Activated CD8-positive, alpha-beta memory T cell treated with anti-CD3 and anti-CD28 coated beads, Interleukin-2, amount 50 U/mL, for 48 hours (primary cell): ENCODE results near the gene PPP2R2B.
"Not testable (repeated sequence)": the region's sequence is repeated elsewhere in the genome, so short reads cannot be mapped to it uniquely, and the experiment has no call there.

Source experiments
- DNase-seq: peaks from one replicate; pipeline ENCODE4 v3.0.0-alpha.2; 2020

Gene PPP2R2B

DNA sequence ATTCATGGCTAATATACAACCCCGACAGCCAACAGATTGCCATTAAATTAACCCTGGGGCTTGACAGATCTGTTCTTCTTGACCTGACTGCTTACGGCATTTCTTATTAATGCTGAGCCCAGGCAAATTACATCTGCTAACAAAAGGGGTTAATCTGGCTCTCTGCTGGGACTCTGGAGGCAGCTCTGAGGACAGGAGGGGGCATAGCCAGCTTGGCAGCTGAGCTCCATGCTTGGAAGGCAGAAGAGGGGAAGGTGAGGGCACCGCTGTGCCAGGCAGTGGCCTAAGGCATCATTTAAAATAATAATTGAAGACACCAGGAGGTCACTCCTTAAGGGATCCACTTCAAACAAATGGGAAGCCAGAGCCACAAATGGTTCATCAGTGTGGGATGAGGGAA is 236.6 kb downstream of the PPP2R2B start:
- no peak for DNase-seq

DNA sequence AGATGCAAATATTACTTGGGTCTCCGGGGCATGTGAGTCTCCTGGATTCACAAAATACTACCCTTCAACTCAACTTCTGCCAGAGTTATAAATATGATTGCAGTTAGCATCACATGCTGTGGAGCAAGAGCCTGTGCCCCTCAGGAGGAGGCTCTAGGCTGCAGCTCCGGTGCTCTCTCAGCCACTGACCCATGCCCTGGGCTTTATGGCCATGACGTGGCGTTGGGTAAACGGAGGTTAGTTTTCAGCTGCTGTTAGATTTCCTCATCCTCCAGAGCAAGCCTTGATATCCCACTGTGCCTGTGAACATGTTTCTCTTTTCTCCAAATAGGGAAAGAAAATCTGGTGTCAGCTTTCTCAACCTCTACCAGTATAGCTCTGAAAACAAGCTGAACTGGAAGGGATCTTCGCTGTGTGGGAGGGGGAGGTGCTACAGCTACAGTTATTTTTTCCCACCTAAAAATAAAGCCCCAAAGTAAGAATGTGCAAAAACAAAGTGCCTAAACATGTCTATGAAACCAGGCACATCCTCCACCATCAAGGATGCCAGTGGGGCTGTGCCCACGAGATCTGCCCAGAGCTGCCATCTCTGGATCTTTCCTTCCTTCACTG is 238.2 kb downstream of the PPP2R2B start:
- DNase-seq = no peak

DNA sequence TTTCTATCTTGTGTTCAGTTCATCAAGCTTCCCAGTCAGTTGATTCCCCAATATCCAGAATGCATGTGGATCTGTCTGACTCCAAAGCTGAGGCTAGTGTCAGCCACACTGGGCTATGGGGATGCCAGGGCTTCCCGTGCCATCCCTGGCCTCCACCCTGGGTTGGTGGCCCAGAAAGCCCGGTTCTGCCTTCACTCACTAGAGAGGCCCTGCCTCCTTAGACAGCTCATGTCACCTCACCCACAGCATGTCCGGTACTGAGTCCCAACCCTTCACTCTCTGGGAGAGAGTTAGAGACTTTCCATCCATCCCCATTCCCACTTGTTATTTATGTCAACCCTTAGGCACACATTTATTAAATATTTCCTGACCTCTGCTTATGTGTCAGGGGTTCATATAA is 243.1 kb downstream of the PPP2R2B start:
- no peak for DNase-seq

DNA sequence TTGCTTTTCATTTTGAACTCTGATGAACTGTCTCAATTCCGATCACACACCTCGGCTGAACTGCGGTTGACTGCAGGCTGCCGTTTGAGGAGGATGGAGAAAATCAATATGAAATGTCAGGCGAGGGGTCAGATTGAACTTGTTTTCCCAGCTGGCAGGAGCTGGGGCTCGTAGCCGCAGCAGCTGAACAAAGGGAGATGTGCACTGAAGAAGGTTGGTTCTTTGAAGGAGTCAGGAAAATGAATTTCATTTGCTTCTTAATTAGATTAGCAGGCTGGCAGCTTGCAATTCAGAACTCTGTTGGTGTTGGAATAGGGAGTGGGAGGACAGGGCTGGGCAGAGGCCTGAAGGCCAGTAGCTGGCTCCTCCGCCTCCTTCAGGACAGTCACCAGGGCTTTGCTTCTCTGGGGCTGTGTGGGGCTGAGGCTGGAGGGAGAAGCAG is 245.2 kb downstream of the PPP2R2B start:
- no peak for DNase-seq

DNA sequence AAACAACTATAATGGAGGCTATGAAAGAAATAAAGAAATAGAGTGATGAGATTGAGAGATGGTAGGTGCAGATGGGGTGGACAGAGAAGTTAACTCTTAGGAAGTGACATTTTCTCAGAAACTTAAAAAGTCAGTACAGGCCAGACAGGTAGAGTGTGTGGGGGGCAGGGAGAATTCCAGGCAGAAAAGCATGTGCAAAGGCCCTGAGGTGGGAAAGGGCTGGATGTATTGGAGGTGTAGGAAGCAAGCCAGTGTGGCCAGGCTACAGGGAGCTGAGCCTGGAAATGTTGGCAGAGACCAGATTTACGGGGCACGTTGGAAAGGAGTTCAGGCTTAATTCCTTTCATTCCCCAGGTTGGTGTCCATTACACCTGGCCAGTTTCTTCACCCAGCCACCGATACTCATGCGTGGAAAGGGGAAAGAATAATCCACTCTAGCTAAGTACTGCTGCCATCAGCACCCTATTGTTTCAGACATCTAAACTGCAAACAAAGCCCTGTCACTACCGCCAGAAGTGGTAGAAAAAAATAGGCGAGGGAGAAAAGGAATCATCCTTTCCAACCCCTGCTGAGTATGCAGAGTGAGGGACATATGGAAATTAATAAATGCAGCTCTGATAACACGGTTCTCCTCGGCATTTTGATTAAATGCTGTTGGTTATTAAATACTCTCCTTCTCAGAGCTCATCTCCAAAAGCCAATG is 245.8 kb downstream of the PPP2R2B start:
- no peak for DNase-seq

DNA sequence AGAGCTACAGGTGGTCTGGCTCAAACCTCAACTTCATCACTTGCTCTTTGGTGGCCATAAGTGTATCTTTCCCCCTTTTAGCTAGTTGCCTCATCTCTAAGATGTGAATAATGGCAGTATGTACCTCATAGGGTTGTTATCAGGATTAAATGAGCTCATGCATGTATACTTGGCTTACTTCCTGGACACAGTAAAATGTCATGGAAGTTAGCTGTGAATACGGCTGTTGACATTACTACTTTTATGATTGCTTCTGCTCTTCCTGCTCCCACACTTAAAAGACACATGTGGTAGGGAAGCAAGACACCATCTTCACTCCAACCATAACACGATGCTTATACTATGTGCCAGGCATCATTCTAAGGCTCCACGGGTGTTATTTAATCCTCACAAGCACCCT is 248.1 kb downstream of the PPP2R2B start:
- DNase-seq = no peak

DNA sequence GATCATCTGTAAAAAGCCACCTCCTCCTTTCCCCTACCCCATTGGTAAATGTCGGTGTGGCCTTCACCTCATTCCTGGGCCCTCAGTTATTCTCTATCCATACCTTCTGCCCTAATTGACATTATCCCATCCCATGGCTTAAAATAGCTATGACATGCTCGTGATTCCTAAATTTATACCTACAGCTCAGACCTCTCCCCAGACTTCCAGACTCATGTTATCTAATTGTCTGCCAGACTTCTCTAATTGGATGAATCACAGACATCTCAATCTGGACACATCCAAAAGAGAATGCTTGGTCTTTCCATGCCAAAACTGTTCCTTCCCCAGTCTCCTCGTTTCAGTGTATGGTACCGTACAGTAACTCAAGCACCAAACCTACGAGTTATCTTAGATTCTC is 249.6 kb downstream of the PPP2R2B start:
- no peak for DNase-seq

DNA sequence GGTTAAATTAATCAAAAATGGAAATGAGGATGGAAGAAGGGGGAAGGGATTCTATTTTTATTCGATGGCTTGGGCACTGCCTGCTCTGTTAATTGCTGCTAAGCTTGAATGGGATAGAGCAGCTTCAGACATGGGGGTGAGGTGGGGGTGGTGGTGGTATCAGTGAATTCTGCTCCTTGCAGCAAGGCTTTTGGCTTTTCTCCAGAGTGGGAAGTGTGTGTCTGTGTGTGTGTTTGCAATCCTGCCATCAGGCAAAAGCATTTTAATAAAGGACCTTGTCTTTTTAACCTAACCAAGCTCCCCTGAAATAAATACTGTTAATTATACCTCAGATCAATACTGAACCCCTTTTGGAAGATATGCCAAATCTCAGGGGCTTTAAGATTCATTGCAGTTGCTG is 251.6 kb downstream of the PPP2R2B start:
- no peak for DNase-seq

DNA sequence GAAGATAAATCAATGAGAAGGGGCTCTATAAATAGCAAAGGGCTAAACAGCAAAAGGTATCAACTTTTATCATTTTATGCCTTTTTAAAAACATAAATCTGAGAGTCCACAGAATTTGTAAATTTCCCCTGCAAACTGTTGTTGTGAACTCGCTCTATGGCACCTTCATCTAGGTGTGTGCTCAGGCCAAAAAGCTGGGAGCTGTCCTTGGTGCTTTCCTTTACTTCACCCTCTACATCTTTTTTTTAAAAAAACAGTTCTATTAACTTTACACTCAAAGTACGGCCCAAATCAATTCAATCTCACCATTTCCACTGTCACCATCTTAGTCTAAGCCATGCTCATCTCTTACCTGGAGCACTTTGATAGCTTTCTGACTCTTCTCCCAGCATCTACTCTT is 254.4 kb downstream of the PPP2R2B start:
- no peak for DNase-seq

DNA sequence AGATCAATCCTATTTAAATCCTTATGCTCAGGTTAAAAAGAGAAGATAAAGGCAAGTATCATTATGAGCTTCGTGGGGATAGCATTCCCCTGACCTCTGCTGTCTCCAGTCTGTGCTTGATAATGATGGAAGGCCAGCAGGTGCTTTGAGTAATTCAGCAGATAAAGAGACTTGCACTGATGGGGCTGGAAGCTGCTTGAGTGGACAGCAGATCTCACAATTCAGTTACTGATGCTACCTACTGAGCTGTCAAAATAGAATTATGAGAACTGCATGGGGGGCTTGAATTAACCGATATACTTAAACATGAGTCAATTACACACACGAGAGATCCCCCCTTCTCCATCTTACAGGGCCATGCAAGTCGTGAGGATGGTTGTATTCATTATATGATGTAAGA is 254.9 kb downstream of the PPP2R2B start:
- DNase-seq = no peak

DNA sequence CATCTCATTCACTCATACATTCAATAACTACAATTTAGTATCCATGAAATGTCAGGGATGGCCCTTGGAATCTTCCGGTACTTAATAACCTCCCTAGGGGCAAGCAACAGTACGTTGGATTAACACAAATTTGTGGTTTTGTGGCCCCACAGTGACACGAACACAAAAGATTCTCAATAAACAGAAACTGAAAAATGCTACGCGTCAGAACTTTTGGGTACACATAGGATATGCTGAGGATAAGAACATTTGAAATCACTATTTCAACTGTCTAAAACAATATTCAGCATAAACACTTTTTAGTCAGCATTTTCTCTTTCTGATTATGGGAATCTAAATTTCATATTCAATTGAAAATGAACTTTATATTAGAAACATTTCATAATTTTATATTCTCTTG is 255.5 kb downstream of the PPP2R2B start:
- DNase-seq = no peak

DNA sequence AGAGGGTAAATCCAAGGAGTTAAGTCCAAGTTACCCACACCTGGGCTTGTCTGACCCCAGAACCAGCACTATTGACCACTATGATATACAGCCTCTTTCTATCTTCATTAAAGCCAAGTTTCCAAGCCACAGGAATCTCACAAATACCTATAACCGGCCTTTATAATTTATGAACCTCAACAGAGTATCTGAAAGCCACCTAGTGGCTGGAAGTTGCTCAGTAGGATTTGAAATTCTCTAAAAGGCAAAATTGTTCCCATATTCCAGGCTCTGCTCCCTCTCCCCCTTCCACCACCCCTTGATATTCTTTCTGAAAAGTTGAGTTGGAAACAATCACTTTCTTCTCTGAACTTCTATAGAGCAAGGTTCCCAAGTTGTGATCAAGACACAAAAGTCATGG is 256.2 kb downstream of the PPP2R2B start:
- no peak for DNase-seq

DNA sequence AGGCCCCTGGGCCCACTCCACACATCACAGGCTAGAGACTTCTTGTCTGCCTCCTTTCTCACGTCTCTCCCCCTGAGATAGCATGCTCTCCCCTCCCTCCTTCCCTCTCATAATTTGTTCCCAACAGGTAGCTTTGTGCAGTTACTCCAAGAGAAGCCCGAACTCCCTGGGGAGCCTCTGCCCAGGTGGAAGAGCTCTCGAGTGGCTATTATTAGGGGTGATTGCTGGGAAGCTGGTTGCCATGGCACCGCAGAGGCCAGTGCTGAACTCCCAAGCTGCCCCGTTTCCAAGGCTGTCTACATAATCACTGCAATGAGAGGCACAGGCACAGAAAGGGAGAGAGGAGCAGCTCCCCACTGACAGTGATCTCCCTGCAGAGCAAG is 257.9 kb downstream of the PPP2R2B start:
- DNase-seq = no peak

DNA sequence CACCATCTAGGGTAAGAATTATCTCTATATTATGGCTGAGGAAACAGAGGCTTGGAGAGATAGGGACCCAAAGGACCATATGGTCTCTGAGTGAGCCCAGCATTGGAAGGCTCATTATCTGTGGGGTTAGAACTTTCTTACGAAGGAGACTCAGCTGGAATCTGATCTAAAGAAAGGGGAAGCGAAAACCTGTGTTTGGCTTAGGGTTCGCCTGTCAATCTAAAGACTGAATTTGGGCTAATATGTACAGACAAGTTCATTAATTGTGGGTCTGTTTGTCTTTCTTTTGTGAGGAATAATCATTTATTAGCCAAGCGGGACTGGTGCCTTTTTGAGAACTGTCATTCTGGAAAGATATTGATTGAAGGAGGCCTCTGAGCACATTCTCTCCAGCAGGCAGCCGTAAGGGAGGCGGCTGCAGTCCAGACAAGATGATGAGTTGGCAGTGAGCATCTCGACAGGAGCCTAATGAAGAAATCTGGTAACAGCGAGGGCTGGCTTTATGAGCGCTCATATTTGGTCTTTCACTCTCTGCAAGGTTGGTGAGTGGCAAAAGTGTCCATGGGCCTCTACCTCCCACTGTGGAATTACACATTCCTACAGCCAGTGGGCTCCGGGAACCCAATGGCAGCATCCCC is 258.4 kb downstream of the PPP2R2B start:
- DNase-seq = no peak

DNA sequence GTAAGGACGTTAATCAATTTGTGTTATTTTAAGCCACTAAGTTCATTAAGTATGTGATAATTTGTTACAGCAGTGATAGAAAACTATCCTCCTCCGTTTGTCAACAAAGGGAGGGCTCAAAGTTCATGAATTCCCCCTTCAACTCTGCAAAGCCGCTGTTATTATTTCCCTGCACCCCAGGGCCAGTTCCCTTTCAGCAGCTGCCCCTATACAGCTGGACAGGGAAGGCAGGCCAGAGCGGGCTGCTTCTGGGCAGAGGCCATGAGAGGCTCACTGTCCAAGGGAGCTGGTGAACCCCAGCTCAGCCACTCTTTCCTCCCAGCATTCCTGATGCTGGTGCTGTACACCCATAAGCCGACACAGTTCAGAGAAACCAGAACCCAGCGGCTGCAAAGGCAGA is 260.1 kb downstream of the PPP2R2B start:
- DNase-seq = no peak

DNA sequence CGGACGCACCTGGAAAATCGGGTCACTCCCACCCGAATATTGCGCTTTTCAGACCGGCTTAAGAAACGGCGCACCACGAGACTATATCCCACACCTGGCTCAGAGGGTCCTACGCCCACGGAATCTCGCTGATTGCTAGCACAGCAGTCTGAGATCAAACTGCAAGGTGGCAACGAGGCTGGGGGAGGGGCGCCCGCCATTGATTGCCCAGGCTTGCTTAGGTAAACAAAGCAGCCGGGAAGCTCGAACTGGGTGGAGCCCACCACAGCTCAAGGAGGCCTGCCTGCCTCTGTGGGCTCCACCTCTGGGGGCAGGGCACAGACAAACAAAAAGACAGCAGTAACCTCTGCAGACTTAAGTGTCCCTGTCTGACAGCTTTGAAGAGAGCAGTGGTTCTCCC is 268.8 kb downstream of the PPP2R2B start:
- not testable (repeated sequence) for DNase-seq

DNA sequence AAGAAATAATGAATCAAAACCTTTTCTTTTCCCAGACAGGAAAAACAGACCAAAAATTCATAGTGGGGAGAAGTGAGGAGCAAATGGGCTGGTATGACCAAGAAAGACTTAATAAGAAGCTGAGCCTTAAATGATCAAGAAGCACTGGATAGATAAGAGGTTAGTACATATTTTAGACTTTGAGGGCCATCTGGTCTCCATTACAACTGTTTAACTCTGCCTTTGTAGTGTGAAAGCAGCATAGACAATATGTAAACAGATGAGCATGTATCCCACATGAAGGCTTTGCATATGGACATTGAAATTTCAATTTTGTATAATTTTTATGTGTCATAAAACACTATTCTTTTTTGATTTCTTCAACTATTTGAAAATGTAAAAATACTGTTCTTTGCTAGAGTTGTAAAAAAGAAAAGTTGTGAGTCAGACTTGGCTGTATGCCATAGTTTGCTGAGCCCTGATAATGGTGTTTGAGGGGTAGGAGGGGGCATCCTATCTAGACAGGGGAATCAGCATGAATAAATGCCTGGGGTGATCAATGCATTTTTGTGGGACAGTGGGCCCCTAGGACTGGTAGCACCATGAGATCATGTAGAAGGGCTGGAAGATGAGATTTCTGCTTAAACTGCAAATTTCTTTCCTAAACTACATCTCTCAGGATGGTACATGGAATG is 270.8 kb downstream of the PPP2R2B start:
- no peak for DNase-seq

DNA sequence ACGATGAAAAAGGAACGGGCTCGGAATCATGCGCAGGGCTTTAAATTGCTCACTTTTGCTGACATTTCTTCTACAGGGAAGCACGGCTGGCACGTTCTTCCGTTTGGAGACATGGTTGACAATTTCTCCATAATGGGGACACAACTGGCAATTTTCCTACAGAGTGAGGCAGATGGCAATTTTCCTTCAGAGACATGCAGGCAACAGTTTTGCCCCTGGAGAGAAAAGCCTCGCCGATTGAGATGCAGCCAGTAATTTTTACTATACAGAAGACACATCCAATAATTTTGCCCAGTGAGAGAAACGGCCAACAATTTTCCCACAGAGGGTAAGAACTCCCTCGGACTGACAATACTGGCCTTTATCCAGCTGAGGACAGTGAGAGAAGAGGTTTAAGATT is 271.7 kb downstream of the PPP2R2B start:
- no peak for DNase-seq

DNA sequence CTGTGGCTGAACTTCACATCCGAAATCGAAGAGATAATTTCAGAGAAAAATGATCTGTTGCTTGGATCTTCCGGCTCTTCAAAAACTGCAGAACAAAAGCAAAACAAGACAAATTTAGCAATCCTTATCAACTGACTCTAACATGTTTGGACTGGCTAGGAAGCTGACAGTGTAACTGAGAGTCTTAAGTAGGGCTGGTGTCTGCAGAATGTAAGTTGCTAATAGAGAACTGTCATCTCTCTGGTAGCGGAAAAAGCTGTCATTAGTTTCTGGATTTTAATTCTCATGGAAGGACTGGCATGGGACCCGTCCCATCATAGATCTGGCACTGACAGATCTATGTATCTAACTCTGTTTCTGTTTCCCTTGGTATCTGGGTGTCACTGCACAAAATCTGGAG is 278.2 kb downstream of the PPP2R2B start:
- DNase-seq = no peak

DNA sequence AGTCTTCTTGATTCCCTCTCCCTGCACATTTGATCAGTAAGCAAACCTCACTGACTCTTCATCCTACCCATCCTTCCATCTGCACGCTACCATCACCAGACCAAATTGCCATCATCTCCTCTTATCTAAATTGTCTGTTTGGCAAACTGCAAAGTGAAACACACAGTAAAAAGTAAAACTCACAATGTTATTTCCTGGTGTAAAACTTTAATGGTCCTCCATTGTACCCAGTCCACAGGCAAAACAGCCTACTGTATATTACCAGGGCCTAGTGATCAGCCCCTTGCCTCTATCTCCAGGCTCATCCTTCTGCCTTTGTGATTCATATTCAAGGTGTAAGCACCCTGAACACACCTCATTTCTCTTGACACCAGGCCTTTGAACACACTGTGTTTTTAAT is 279.3 kb downstream of the PPP2R2B start:
- DNase-seq = no peak

DNA sequence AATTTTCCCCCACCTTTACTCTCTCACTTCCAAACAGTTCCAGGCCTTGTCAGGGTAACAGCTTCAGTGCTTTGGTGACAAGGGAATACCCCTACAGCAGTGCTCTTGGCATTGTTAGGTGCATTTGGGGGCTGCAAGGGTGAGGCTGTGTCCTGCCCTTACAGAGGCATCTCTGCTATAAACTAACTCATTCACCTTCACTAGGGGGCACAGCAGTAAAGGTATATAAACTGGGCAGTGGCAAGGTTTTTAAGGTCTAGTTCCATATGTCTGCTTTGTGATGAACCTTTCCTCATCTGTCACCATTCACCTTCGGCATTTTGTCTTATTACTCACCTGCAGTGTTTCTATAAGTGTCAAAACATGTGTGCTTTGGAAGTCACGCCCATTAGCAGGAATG is 283.5 kb downstream of the PPP2R2B start:
- no peak for DNase-seq

DNA sequence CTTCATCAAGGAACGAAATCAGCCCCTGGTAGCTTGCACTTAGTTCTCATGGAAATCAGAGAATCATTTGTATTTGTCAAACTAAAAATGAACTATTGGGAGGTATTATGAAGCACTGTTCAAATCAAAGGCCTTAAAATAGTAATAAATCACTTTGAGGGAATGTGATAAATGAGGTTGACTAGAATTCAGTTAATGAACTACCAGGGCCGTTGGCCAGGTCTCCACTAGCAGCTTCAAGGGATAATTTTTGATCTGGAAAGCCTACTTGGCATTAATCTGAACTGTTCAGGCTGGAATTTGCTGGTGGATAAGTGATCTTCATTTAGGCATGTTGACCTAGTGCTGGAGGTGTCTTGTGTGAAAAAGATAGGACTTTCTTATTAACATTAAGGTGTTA is 286.2 kb downstream of the PPP2R2B start:
- DNase-seq = no peak

DNA sequence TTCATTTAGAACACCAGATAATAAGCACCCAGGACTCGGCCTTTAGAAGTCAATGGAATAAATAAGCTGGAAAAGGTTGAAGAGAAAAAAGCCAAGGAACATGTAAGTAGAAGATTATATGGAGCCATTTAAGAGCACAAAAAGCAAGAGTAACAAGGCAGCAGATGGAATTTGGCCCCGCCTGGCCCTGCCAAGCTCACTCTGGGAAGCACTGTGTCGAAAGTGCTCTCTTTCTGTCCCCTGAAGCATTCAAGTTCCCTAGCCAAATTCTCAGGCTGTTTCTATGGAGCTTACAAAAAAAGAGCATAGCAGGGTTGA is 289.6 kb downstream of the PPP2R2B start:
- no peak for DNase-seq

DNA sequence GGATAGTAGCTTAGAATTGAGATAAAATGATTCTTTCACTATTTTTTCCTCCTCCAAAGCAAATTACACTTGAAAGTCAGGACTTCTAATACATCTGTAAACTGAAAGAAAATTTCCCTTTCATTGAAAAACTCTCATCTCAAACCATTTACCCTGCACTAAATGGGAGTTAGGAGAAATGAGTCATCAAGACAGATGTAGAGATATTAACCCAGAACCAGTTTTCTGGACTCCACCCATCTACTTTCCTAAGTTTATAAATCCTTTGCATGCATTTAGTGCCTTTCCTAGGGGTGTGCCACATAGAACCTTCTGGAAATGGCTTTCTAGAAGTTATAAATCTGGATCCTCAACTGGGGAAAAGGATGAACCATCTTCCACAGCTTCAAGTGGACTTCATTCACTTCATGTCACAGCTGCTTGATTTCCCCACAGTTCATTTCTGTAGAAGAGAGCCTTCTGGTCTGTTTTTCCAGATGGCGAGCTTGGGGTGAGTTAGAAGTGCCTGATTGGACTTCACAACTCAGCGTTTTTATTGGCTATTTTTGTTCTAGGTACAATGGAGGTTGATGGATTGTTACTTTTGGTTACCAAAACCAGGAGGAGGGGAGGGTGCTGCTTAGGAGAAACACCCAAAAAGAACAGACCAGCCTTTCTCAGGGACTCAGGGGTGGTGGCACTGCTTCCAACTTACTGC is 290.1 kb downstream of the PPP2R2B start:
- no peak for DNase-seq
